AG09309 (cell line): ENCODE data around the gene BEAN1.
A peak's percentile ranks its signal among the peaks of the same experiment; 100 is the strongest.

Experiments used
- DNase-seq: peaks from one replicate; pipeline ENCODE4 v3.0.0-alpha.2; 2010; ENCODE audit warnings: low read depth
- H3K4me3 ChIP-seq: 2 replicates; pipeline ENCODE4 v1.5.1; 2011; ENCODE audit warnings: mild to moderate bottlenecking, low read depth, low read length, moderate library complexity; ENCODE audit not compliant: control insufficient read depth
- TF ChIP-seq, protein P1 (sequence below): IDR thresholded peaks from 2 replicates; pipeline ENCODE4 v1.5.1; 2011; ENCODE audit warnings: mild to moderate bottlenecking, low read depth, low read length, inconsistent platforms; ENCODE audit not compliant: insufficient read depth, control insufficient read depth; ENCODE audit errors: missing control alignments

BEAN1 gene

DNA sequence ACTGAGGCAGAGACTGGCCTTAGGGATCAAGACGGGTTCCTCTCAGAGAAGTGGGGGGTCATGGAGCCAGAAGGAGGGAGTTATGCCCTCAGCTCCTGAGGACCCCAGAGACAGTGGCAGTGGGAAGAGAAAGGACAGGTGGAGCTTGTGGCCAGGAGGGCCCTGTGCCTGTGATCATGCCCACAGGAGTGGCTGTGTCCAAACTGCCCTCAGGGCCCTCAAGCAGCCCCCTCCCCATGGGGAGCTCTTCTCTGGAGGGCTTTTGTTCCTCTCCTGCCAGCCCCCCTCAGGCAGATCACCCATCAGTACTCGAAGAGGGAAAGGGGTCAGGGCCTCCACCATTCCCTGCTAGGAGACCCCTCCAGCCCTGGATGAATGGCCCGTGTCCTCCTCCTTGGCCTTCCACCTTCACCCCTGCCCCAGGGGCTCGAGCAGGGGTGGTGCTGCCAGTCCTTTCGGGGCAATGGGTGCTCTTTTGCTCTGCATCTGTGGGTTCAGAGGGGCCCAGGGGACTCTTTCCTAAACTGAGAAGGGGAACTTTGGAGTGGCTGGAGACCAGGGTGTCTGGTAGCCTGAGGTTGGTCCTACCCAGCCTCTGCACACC lies 52.7 kb downstream of the BEAN1 start:
- no peak overlapping the region for H3K4me3 ChIP-seq
- no peak for DNase-seq
- TF ChIP-seq, protein P1, sequence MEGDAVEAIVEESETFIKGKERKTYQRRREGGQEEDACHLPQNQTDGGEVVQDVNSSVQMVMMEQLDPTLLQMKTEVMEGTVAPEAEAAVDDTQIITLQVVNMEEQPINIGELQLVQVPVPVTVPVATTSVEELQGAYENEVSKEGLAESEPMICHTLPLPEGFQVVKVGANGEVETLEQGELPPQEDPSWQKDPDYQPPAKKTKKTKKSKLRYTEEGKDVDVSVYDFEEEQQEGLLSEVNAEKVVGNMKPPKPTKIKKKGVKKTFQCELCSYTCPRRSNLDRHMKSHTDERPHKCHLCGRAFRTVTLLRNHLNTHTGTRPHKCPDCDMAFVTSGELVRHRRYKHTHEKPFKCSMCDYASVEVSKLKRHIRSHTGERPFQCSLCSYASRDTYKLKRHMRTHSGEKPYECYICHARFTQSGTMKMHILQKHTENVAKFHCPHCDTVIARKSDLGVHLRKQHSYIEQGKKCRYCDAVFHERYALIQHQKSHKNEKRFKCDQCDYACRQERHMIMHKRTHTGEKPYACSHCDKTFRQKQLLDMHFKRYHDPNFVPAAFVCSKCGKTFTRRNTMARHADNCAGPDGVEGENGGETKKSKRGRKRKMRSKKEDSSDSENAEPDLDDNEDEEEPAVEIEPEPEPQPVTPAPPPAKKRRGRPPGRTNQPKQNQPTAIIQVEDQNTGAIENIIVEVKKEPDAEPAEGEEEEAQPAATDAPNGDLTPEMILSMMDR: no peak

DNA sequence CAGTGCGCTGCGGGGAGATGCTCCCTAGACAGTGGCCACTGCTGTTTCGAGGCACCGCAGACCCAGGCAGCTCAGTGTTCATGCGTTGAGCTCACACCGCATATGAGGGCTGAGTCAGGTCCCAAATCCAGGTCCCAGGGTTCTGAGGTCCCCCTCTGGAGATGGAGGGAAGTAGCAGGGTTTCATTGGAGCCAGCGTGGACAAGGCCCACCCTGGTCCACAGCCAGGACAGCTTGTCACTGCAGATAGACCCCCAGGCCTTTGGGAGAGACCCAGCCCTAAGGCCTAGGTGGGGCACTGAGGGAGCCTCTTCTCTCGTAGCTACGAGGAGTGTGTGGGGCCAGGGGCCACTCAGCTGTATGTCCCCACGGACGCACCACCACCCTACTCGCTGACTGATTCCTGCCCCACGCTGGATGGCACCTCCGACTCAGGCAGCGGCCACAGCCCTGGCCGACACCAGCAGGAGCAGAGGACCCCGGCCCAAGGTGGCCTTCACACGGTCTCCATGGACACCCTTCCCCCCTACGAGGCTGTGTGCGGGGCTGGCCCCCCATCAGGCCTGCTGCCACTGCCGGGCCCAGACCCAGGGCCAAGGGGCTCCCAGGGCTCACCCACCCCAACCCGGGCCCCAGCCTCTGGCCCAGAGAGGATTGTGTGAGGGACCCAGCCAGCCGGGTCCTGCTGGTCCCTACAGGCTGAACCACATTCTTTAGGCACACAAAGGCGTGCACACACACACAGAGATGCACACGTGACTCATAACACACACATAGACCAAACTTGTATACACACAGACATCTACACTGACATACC lies 53.4 kb downstream of the BEAN1 start:
- TF ChIP-seq, protein P1: no peak
- no peak overlapping the region for H3K4me3 ChIP-seq
- no peak for DNase-seq

DNA sequence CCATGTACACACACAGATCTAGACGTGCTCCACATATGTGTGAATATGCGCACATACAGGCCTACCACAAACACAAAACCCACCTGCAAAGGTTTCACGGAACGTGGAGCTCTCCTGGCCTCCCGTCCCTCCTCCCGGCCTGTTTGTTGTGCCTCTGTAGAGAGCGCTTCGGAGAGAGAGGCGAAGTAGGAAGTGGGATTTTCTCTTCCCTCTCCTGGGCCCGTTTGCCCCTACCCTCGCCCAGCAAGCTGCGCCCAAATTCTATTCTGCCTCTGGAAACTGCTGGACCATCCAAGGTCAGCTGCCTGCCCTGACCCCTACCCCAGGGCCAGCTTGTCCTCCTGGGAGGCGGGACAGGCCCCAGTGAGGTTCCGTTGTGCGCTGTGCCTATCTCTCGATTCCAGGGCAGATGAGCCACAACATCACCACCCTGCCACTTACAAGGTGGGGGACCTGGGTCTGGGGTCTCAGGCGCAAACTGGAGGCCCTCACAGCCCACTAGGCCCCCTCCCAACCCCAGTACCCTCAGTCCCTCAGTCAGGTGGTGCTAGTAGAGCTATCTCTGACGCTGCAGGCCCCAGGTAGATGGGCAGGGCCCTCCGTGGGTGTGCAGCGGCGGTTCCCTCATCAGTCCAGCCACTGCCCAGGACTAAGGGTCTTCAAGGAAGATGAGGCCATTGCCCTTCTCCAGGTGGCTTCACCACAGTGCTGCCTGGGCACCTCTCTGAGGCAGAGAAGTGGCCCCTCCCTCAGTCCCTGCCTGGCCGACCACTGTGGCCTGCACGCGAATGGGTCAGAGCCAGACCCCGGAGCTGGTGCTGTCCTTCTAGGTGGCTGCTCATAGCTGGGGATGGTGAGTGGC lies 54.2 kb downstream of the BEAN1 start:
- DNase-seq: no peak
- H3K4me3 ChIP-seq: no peak overlapping the region
- TF ChIP-seq, protein P1: no peak

DNA sequence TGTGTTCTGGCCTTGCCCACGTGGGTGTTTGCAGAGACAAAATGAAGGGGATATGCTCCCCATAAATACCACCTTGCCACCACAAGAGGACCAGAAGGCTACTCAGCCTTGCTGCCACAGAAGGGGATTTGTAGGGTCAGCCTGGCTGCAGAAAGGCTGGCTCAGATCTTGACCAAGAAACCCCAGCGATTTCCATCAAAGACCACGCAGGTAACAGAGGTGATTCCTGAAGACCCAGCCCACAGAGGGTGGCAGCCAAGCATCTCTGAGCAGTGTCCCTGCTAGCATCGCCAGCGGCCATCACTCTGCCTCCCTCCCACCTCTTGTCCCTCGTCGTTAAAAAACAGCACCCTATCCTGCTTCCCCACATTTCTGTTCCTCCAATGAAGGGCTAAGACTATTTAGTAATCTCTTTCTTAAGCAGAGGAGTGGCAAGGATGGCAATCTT lies 54.9 kb downstream of the BEAN1 start:
- H3K4me3 ChIP-seq: no peak overlapping the region
- TF ChIP-seq, protein P1: no peak
- DNase-seq: no peak

DNA sequence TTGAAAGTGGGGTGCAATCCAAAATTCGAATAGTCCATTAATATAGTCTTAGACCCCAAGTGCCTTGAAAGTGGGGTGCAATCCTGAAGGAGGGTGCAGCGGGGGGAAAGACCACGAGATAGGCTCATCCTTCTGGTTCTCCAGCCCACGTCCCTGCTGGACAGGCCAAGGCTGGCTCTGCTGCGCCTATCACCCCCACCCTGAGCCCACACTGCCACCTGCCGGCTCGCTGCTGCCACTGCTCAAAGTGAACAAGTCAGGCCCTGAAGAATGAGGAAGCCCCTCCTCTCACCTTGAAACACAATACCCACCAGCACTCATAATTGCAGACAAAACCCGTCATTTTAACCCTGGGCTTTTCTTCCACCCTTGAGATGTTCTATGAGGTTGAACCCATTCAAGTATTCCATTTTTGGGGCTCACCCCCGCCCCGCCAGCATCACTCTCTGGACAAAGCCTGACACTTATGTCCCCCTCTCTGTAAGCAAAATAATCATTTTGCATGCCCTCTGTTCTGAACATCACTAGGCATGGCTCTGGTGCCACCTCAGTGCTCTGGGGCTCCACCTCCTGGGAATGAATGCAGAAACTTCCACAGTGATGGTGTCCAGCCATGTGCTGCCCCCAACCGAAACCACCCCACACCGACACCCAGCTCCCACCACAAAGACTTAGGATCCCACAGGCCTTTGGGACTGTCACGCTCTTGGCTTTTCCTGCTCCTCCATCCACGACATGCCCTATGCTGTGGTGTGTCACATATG lies 56.8 kb downstream of the BEAN1 start:
- DNase-seq: no peak
- TF ChIP-seq, protein P1: peak; percentile 98
- no peak overlapping the region for H3K4me3 ChIP-seq
